SK-N-MC (cell line): ENCODE measurements around the gene MX2.
"Not testable (repeated sequence)": the region's sequence is repeated elsewhere in the genome, so short reads cannot be mapped to it uniquely, and the experiment has no call there.

Experiments used
- EZH2 ChIP-seq: fragments of 200-600 bp; sonication (generic); IDR thresholded peaks from one replicate; pipeline ENCODE4 v1.6.1; 2017; ENCODE audit warnings: antibody characterized with exemption
- FOXP2 ChIP-seq: optimal IDR thresholded peaks from 2 replicates; pipeline ENCODE3; 2011; ENCODE audit warnings: mild to moderate bottlenecking, moderate library complexity; ENCODE audit not compliant: insufficient read depth; ENCODE audit errors: extremely low read length, control extremely low read depth
- POLR2AphosphoS5 ChIP-seq: IDR thresholded peaks from 2 replicates; pipeline ENCODE4 v1.6.1; 2012; ENCODE audit warnings: mild to moderate bottlenecking, low read depth, low read length, borderline replicate concordance

DNA sequence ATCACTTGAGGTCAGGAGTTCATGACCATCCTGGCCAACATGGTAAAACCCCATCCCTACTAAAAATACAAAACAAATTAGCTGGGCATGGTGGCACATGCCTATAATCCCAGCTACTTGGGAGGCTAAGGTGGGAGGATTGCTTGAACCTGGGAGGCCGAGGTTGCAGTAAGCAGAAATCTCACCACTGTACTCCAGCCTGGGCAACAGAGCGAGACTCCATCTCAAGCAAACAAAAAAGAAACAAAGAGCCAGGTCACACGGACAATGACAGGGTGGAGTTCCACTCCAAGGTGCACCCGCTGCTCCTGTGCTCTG is 2.1 kb upstream of the MX2 start:
- TF ChIP-seq EZH2, POLR2AphosphoS5, FOXP2: not testable (repeated sequence)
